Measurements from ENCODE around the gene SUFU.

DNA sequence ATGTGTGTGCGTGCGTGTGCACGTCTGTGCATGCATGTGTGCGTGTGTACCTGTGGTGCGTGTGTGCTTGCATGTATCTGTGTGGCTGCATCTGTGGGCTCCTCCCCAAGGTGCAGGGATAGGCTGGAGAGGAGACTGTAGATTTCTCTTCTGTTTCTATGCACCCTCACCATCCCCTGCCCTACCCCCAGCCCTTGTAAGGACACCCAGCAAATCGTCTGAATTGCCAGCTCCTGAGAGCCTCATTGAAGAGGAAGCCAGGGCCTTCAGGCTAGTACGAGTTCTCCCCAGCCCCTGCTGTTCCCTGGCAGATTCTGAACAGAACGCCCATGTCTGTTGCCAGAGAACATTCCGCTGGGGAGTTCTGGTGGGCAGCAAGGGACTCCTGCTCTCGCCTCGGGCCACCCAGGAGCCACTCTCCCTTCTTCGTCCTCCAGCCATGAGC is 123.5 kb downstream of the SUFU start:
- TF ChIP-seq POLR2AphosphoS5 (IDR thresholded peaks at IDR 0.05; ENCODE audit: low read depth, low read length) (no peak), POLR2A (IDR thresholded peaks at IDR 0.05; ENCODE audit: low read depth, low read length) (no peak)
